Sigmoid colon (tissue), 7 donors: ENCODE measurements around the gene TTC3. TPM values are rescaled to one million over a fixed set of nuclear protein-coding genes. Genes with fewer than 3 reads are reported as not detected.

Experiments
- DNase-seq: peaks from one replicate; pipeline ENCODE4 v3.0.0-alpha.2; 2019
- H3K27ac ChIP-seq, 4 donors: fragments of 200-600 bp; sonication (generic); one replicate each; pipeline ENCODE4 v1.5.1; 2016 to 2019; ENCODE audit warnings: mild to moderate bottlenecking in 1 of 4
- H3K27me3 ChIP-seq, 3 donors: fragments of 200-600 bp; sonication (generic); one replicate each; pipeline ENCODE4 v1.5.1; 2019; ENCODE audit warnings: mild to moderate bottlenecking in 1 of 3
- H3K36me3 ChIP-seq, 4 donors: fragments of 200-600 bp; sonication (generic); one replicate each; pipeline ENCODE4 v1.5.1; 2016 to 2019
- H3K4me1 ChIP-seq, 4 donors: fragments of 200-600 bp; sonication (generic); one replicate each; pipeline ENCODE4 v1.5.1; 2017 to 2019
- H3K4me3 ChIP-seq, 4 donors: fragments of 200-600 bp; sonication (generic); one replicate each; pipeline ENCODE4 v1.5.1; 2017 to 2019; ENCODE audit warnings: mild to moderate bottlenecking in 2 of 4, moderate library complexity in 1 of 4
- H3K9me3 ChIP-seq, 4 donors: fragments of 200-600 bp in 3 of 4; sonication (generic) in 3 of 4; one replicate each; pipeline versions ENCODE4 v1.5.1 to v1.6.1; 2013 to 2019
- EP300 ChIP-seq, 4 donors: sonication (generic); formaldehyde crosslinking; IDR thresholded peaks; one replicate each; pipeline ENCODE4 v1.6.1; 2017; ENCODE audit warnings: antibody characterized with exemption in 4 of 4
- POLR2A ChIP-seq, 2 donors: fragments of 450-650 bp; IDR thresholded peaks; one replicate each; pipeline ENCODE4 v1.6.1; 2016; ENCODE audit warnings: antibody characterized with exemption in 2 of 2, mild to moderate bottlenecking in 2 of 2, moderate library complexity in 2 of 2
- POLR2AphosphoS5 ChIP-seq, 4 donors: sonication (generic); formaldehyde crosslinking; IDR thresholded peaks; one replicate each; pipeline ENCODE4 v1.6.1; 2017; ENCODE audit warnings: antibody characterized with exemption in 4 of 4
- WGBS, 2 donors: extraction: QIAGEN DNeasy Blood & Tissue Kit; methylation state at CpG; one replicate each; pipeline ENCODE4 v1.1.7; 2013; 5-methylcytosine and 5-hydroxymethylcytosine counted together
- intact Hi-C: fragments of 100-400 bp; cut with DNase I; formaldehyde crosslinking; loops from one replicate; pipeline ENCODE4 v1.15.1; 2023
- polyA plus RNA-seq, 3 donors: library from polyadenylated mRNA; stranded (reverse); fragments of 200-250 nt; gene quantifications; one replicate each; pipeline ENCODE4 v1.2.3, GENCODE V29; 2013
- total RNA-seq, 4 donors: library from RNA; depleted of rRNA; stranded (reverse); fragments of >200 nt; gene quantifications; one replicate each; pipeline ENCODE4 v1.1.0, GENCODE V29; 2016
- TF ChIP-seq, protein P1 (sequence below), 4 experiments: fragments of 450-650 bp in 3 of 4; fragments of 200-600 bp in 1 of 4; IDR thresholded peaks; one replicate each; pipeline ENCODE4 v1.5.1; 2016 to 2019; ENCODE audit warnings: antibody characterized with exemption in 4 of 4, mild to moderate bottlenecking in 3 of 4, moderate library complexity in 2 of 4
- donor health status: healthy with polysubstance abuse.
- donor health status: Bipolar disorder and iron deficiency.
- donor health status: healthy.

TTC3 gene
- total and polyA plus RNA-seq, 7 donors, result 22.2 to 151 (median 108) TPM

DNA sequence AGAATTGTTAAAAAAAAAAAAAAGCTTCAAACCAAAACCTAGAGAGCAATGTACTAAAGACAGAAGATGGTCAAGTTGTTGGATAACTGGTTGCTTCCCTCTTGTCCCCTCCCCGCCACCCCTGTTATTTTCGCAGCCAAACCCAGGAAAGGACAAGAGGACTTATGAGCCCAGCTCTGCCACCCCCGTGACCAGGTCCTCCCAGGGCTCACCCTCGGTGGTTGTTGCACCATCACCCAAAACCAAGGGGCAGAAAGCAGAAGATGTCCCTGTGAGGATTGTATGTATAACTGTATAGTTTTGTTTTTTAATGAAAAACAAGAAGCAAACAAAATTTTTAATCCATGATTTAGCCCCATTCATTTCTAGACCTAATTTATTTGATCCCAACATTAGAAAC lies 124.7 kb downstream of the TTC3 start:
- TF ChIP-seq POLR2AphosphoS5 (IDR thresholded peaks at IDR 0.05), result no peak
- no peak for TF ChIP-seq POLR2A (IDR thresholded peaks at IDR 0.05)
- TF ChIP-seq, protein P1, sequence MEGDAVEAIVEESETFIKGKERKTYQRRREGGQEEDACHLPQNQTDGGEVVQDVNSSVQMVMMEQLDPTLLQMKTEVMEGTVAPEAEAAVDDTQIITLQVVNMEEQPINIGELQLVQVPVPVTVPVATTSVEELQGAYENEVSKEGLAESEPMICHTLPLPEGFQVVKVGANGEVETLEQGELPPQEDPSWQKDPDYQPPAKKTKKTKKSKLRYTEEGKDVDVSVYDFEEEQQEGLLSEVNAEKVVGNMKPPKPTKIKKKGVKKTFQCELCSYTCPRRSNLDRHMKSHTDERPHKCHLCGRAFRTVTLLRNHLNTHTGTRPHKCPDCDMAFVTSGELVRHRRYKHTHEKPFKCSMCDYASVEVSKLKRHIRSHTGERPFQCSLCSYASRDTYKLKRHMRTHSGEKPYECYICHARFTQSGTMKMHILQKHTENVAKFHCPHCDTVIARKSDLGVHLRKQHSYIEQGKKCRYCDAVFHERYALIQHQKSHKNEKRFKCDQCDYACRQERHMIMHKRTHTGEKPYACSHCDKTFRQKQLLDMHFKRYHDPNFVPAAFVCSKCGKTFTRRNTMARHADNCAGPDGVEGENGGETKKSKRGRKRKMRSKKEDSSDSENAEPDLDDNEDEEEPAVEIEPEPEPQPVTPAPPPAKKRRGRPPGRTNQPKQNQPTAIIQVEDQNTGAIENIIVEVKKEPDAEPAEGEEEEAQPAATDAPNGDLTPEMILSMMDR (IDR thresholded peaks at IDR 0.05), result no peak
- TF ChIP-seq EP300 (IDR thresholded peaks at IDR 0.05), result no peak
- peaks cover 13 to 98% (median 24%) of the 10 kb centered on the region in 4 donors for H3K36me3 ChIP-seq
- DNase-seq, result no peak

DNA sequence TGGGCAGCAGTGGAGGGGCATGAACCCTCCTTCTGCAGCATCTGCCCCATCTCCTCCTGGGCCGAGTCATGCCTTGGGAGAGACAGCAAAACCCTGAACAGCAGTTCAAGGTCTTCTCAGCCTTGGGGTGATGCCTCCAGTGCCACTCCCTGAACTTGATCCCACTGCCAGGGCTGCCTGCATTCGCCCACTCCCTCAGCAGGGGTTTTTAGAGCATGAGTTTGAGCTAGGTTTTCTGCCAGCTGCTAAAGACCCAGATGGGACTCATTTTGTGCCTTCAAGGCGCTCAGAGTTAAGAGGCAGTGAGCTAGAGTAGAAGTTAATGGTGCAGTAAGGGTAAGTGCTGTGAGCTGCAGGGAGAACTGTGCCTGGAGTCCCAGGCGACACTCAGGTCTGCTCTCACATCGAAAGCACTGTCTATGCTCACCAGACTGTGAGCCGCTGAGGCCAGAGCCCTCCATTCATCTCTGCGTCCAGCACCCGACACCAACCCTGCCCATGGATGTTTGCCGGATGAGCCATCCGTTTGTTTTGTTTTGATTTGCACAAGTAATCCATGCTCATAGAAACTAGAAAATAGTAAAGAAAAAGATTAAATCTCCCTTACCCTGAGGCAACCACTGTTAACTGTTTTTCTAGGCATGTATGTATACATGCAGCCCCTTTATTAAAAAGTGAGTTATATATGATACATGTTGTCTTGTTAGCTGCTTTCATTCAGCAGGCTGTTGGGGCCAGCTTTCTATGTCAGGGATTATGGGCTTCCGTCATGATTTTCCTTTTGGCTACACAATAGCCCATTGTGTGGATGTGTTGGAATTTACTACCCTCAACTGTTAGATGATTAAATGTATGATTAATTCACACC lies 126.2 kb downstream of the TTC3 start:
- Histone ChIP-seq H3K4me1 (no peaks in the 10 kb centered on the region), H3K27ac (no peak overlapping the region), H3K9me3 (no peaks in the 10 kb centered on the region), H3K27me3 (no peaks in the 10 kb centered on the region), H3K4me3 (no peak overlapping the region), H3K36me3 (peaks cover 9 to 90% (median 28%) of the 10 kb centered on the region in 4 donors)
- WGBS, 2 donors, result 37 to 73% methylated on average over 11 of the region's 11 CpGs
- no peak for DNase-seq
- TF ChIP-seq POLR2A (IDR thresholded peaks at IDR 0.05), result no peak
- TF ChIP-seq, protein P1 (IDR thresholded peaks at IDR 0.05), result no peak
- no peak for TF ChIP-seq POLR2AphosphoS5 (IDR thresholded peaks at IDR 0.05)
- TF ChIP-seq EP300 (IDR thresholded peaks at IDR 0.05), result no peak
- intact Hi-C loops, result no loop called here

More for the DNA sequence above, 124.7 kb downstream of the TTC3 start:
- Histone ChIP-seq H3K27me3 (no peaks in the 10 kb centered on the region), H3K9me3 (no peaks in the 10 kb centered on the region), H3K4me3 (no peak overlapping the region), H3K27ac (no peak overlapping the region), H3K4me1 (no peaks in the 10 kb centered on the region)
- intact Hi-C loops, result no loop called here
- WGBS, 2 donors, result 92 to 98% methylated on average over 4 of the region's 4 CpGs

DNA sequence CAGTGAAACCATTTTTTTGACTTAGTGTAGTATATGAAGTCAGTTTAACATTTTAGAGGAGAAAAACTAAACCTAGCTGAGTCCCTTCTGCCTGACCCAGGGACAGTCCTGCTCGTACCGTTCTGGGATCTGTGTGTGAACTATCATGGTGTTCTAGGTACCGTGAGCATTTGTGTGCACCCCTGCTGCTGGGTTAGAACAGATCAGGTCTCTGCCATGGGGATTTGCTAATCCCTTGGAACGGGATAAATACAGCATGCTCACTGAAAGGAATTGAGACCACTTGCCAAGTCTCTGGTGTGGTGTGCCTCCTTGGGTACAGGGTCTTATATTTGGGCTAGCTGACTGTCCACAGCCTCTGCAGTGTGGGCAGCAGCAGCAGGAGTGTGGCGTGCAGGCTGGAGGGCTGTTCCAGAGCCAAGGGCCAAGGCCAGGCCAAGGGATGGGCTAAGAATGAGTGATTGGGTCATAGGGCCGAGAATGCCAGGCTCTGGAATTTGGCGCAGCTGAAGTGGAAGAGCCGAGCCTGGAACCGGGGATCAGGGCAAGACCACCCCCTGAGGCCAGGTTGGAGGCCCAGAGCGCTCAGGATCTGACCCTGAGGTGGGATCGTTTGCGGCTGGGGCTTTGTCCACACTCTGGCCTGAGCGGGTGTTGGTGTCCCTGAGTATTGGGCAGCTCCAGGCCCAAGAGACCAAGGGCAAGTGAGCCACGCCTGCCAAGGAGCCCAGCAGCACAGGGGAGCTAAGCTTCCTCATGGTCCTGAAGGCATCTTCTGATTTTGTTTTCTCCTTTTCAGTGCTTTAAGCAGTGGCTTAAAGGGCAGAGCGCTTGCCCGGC lies 127.8 kb downstream of the TTC3 start:
- intact Hi-C loops, result no loop called here
- Histone ChIP-seq H3K27ac (no peak overlapping the region), H3K9me3 (no peaks in the 10 kb centered on the region), H3K36me3 (peaks cover 4 to 75% (median 28%) of the 10 kb centered on the region in 4 donors), H3K4me3 (no peak overlapping the region), H3K4me1 (no peaks in the 10 kb centered on the region), H3K27me3 (no peaks in the 10 kb centered on the region)
- WGBS, 2 donors, result 93 to 95% methylated on average over 16 of the region's 16 CpGs
- no peak for DNase-seq
- TF ChIP-seq, protein P1 (IDR thresholded peaks at IDR 0.05), result no peak
- TF ChIP-seq EP300 (IDR thresholded peaks at IDR 0.05), result no peak
- TF ChIP-seq POLR2AphosphoS5 (IDR thresholded peaks at IDR 0.05), result no peak
- TF ChIP-seq POLR2A (IDR thresholded peaks at IDR 0.05), result no peak

DNA sequence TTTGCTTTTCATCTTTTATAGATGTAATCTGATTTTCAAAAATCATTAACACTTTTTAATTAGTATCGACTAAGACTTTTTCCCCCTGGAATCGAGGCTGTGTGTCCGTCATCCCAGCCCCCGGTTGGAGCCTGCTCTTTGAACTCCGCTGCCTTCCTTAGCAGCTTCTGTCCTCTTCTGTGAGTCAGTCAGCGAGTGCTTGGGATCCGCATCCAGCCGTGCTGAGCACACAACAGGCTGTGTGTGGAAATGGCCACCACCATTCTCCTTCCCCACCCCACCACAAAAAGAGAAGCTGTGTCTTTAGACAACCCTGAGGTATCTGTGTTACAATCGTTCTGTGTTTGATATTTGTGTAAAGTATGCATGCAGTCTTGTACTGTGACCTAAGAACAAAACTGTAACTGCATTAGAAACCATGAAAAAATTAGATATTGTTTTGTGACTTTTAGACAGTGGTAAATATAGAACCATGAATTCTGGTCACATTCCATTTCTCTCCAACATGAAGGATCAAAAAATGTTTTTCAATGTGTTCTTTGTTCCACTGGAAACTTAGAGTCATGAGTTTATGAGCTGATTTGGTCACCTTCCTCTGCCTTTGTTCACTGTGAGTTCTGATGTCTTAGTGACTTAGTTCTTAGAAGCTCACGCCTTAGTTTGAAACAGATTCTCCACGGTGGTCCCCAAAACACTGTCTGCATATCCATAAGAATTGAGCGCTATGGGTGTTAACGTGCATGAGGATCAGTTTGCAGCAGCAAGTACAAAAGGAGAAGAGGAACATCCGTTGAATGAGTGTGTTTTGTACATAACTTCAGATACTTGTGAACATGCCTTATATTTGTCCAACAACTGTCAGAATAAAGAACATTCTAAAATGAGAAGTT lies 129.4 kb downstream of the TTC3 start:
- Histone ChIP-seq H3K9me3 (no peaks in the 10 kb centered on the region), H3K27me3 (no peaks in the 10 kb centered on the region), H3K4me1 (peaks cover 0 to 4% (median under 1%) of the 10 kb centered on the region in 4 donors), H3K36me3 (peaks cover 4 to 60% (median 28%) of the 10 kb centered on the region in 4 donors), H3K27ac (no peak overlapping the region), H3K4me3 (no peak overlapping the region)
- TF ChIP-seq POLR2A (IDR thresholded peaks at IDR 0.05) (no peak), EP300 (IDR thresholded peaks at IDR 0.05) (no peak), POLR2AphosphoS5 (IDR thresholded peaks at IDR 0.05) (no peak)
- TF ChIP-seq, protein P1 (IDR thresholded peaks at IDR 0.05), result no peak
- WGBS, 2 donors, result 81 to 91% methylated on average over 14 of the region's 14 CpGs
- intact Hi-C loops, result no loop called here
- no peak for DNase-seq
